CD4-positive, alpha-beta T cell treated with Interleukin-2 at 100 ng/mL for 4 hours (primary cell): Measurements from ENCODE around the gene ZNF697.
"Not testable (repeated sequence)": the region's sequence is repeated elsewhere in the genome, so short reads cannot be mapped to it uniquely, and the experiment has no call there.

Experiments
- DNase-seq: peaks from one replicate; pipeline ENCODE4 v3.0.0-alpha.2; 2020; ENCODE audit warnings: low spot score

The ZNF697 gene

GRCh38 chr1:119602169-119602568 lies 45.9 kb downstream of the ZNF697 start:
- no peak for DNase-seq

- no peak for DNase-seq
Measured at GRCh38 chr1:119600976-119601375, 47.1 kb downstream of the ZNF697 start.

- DNase-seq = no peak
Measured at GRCh38 chr1:119600561-119600960, 47.5 kb downstream of the ZNF697 start.

- no peak for DNase-seq
Measured at GRCh38 chr1:119595606-119596005, 52.5 kb downstream of the ZNF697 start.

GRCh38 chr1:119595168-119595567 lies 52.9 kb downstream of the ZNF697 start:
- no peak for DNase-seq

- no peak for DNase-seq
Measured at GRCh38 chr1:119594376-119594775, 53.7 kb downstream of the ZNF697 start.

- DNase-seq = no peak
Measured at GRCh38 chr1:119593805-119594204, 54.3 kb downstream of the ZNF697 start.

- DNase-seq = no peak
Measured at GRCh38 chr1:119590393-119590792, 57.7 kb downstream of the ZNF697 start.

GRCh38 chr1:119588621-119589020 lies 59.4 kb downstream of the ZNF697 start:
- DNase-seq = no peak

- no peak for DNase-seq
Measured at GRCh38 chr1:119587341-119587740, 60.7 kb downstream of the ZNF697 start.

GRCh38 chr1:119585801-119586200 lies 62.3 kb downstream of the ZNF697 start:
- not testable (repeated sequence) for DNase-seq

- peak; percentile 9 for DNase-seq
Measured at GRCh38 chr1:119582801-119583200, 65.3 kb downstream of the ZNF697 start.

GRCh38 chr1:119581076-119581475 lies 67.0 kb downstream of the ZNF697 start:
- not testable (repeated sequence) for DNase-seq

- DNase-seq = no peak
Measured at GRCh38 chr1:119573886-119574285, 74.2 kb downstream of the ZNF697 start.

- DNase-seq = not testable (repeated sequence)
Measured at GRCh38 chr1:119569930-119570622, 78.0 kb downstream of the ZNF697 start.
